ENCODE measurements around the gene YJU2. TPM values are rescaled to one million over a fixed set of nuclear protein-coding genes. Genes with fewer than 3 reads are reported as not detected.

YJU2 gene
- total RNA-seq, 4 donors from 2014 or later, result 17.0 to 29.1 (median 26.4) TPM

- Histone ChIP-seq H3K9me3 (no peaks in the 10 kb centered on the region), H3K27ac (replicated peaks in 1 of 4) (no peak overlapping the region), H3K4me1 (peaks cover 0 to 3% (median 0%) of the 10 kb centered on the region in 4 donors), H3K36me3 (no peaks in the 10 kb centered on the region), H3K4me3 (no peak overlapping the region), H3K27me3 (peaks cover 0 to 68% (median 0%) of the 10 kb centered on the region in 4 donors)
- TF ChIP-seq EP300 (IDR thresholded peaks at IDR 0.05), result no peak
- TF ChIP-seq POLR2A (IDR thresholded peaks at IDR 0.05; ENCODE audit: low read depth), result no peak
- no peak for TF ChIP-seq POLR2AphosphoS5 (IDR thresholded peaks at IDR 0.05)
- no peak for TF ChIP-seq CTCF (IDR thresholded peaks at IDR 0.05)
- DNase-seq (ENCODE audit: extremely low spot score), result no peak
- intact Hi-C loops (cut with DNase I), result no loop called here
- WGBS, result 83% methylated on average over 20 of the region's 27 CpGs
Measured at GRCh38 chr19:4297901-4298809, 51.3 kb downstream of the YJU2 start.

GRCh38 chr19:4298810-4299550 is 52.1 kb downstream of the YJU2 start:
- no peaks in the 10 kb centered on the region for H3K36me3 ChIP-seq
- intact Hi-C loops (cut with DNase I), result no loop called here
- DNase-seq (ENCODE audit: extremely low spot score), result no peak
- WGBS, result 77% methylated on average over 8 of the region's 8 CpGs
- H3K27me3 ChIP-seq, result peaks cover 0 to 76% (median 3%) of the 10 kb centered on the region in 4 donors
- no peak overlapping the region for H3K4me3 ChIP-seq
- TF ChIP-seq EP300 (IDR thresholded peaks at IDR 0.05) (no peak), POLR2AphosphoS5 (IDR thresholded peaks at IDR 0.05) (no peak), CTCF (IDR thresholded peaks at IDR 0.05) (no peak)
- H3K9me3 ChIP-seq, result no peaks in the 10 kb centered on the region
- no peak overlapping the region for H3K27ac ChIP-seq (replicated peaks in 1 of 4)
- peaks cover 0 to 3% (median 0%) of the 10 kb centered on the region in 4 donors for H3K4me1 ChIP-seq

GRCh38 chr19:4300589-4300988 is 53.7 kb downstream of the YJU2 start:
- intact Hi-C loops (cut with DNase I), result no loop called here
- Histone ChIP-seq H3K36me3 (no peaks in the 10 kb centered on the region), H3K9me3 (no peaks in the 10 kb centered on the region), H3K4me3 (no peak overlapping the region), H3K4me1 (peaks cover 0 to 10% (median 7%) of the 10 kb centered on the region in 4 donors), H3K27ac (replicated peaks in 1 of 4) (no peak overlapping the region), H3K27me3 (peaks cover 0 to 80% (median 19%) of the 10 kb centered on the region in 4 donors)
- no peak for DNase-seq (ENCODE audit: extremely low spot score)
- 91% methylated on average over 3 of the region's 3 CpGs for WGBS
- TF ChIP-seq POLR2A (IDR thresholded peaks at IDR 0.05; ENCODE audit: low read depth) (no peak), CTCF (IDR thresholded peaks at IDR 0.05) (no peak), POLR2AphosphoS5 (IDR thresholded peaks at IDR 0.05) (no peak), EP300 (IDR thresholded peaks at IDR 0.05) (no peak)

- 63% methylated on average over 13 of the region's 13 CpGs for whole genome bisulfite sequencing
- Histone ChIP-seq H3K27me3 (peaks cover 0 to 80% (median 19%) of the 10 kb centered on the region in 4 donors), H3K4me1 (peaks cover 0 to 8% (median 7%) of the 10 kb centered on the region in 4 donors), H3K9me3 (no peaks in the 10 kb centered on the region), H3K4me3 (no peak overlapping the region), H3K36me3 (no peaks in the 10 kb centered on the region), H3K27ac (replicated peaks in 1 of 4) (no peak overlapping the region)
- DNase-seq (ENCODE audit: extremely low spot score), result no peak
- TF ChIP-seq CTCF (IDR thresholded peaks at IDR 0.05) (no peak), EP300 (IDR thresholded peaks at IDR 0.05) (no peak), POLR2AphosphoS5 (IDR thresholded peaks at IDR 0.05) (no peak), POLR2A (IDR thresholded peaks at IDR 0.05; ENCODE audit: low read depth) (no peak)
- intact Hi-C loops (cut with DNase I), result no loop called here
Measured at GRCh38 chr19:4301590-4302242, 54.8 kb downstream of the YJU2 start.

All from esophagus muscularis mucosa (tissue), 4 donors.